ENCODE data around the gene TAS2R10.

The TAS2R10 gene

GRCh38 chr12:10783252-10783651 is 42.9 kb downstream of the TAS2R10 start:
- TF ChIP-seq, protein P1, sequence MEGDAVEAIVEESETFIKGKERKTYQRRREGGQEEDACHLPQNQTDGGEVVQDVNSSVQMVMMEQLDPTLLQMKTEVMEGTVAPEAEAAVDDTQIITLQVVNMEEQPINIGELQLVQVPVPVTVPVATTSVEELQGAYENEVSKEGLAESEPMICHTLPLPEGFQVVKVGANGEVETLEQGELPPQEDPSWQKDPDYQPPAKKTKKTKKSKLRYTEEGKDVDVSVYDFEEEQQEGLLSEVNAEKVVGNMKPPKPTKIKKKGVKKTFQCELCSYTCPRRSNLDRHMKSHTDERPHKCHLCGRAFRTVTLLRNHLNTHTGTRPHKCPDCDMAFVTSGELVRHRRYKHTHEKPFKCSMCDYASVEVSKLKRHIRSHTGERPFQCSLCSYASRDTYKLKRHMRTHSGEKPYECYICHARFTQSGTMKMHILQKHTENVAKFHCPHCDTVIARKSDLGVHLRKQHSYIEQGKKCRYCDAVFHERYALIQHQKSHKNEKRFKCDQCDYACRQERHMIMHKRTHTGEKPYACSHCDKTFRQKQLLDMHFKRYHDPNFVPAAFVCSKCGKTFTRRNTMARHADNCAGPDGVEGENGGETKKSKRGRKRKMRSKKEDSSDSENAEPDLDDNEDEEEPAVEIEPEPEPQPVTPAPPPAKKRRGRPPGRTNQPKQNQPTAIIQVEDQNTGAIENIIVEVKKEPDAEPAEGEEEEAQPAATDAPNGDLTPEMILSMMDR (IDR thresholded peaks at IDR 0.05; ENCODE audit: low read length, missing control alignments), result no peak
- no peak overlapping the region for H3K4me3 ChIP-seq (replicated peaks; ENCODE audit: low read depth, low read length)
- DNase-seq (ENCODE audit: low read depth), result no peak

GRCh38 chr12:10779103-10779502 is 47.1 kb downstream of the TAS2R10 start:
- TF ChIP-seq, protein P1 (IDR thresholded peaks at IDR 0.05; ENCODE audit: low read length, missing control alignments), result no peak
- no peak for DNase-seq (ENCODE audit: low read depth)
- H3K4me3 ChIP-seq (replicated peaks; ENCODE audit: low read depth, low read length), result no peak overlapping the region
